ENCODE data around the gene MST1.

DNA sequence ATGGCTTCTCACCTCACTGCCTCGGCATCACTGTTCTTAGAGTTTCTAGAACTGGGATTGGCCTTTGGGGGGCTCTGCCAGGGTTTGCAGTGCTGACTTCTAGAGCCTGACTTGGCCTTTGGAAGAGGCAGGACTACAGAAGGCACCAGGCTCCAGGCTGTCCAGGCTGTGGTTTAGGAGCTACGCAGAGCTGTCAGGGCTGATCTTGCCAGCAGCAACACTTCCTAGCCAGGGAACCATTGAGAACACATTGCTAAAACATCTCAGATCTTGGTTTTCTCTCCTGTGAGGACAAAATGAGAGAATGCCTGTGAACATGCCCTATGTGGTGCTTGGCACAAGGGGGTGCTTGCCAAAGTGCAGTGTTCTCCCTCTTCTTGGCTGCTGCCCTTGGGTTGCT, 49.7 kb downstream of the MST1 start:
- TF ChIP-seq L3MBTL2 (conservative IDR thresholded peaks at IDR 0.05), result no peak
- TF ChIP-seq LEF1 (IDR thresholded peaks at IDR 0.05; ENCODE audit: borderline replicate concordance), result no peak
- no peak for TF ChIP-seq ELF4 (IDR thresholded peaks at IDR 0.05)
- no peak for TF ChIP-seq CTBP1 (IDR thresholded peaks at IDR 0.05; ENCODE audit: borderline replicate concordance)
- TF ChIP-seq NFRKB (IDR thresholded peaks at IDR 0.05), result no peak
- TF ChIP-seq SP1 (IDR thresholded peaks at IDR 0.05), result no peak

All from HEK293T (cell line).